Mesothelial cell of epicardium (in vitro differentiated cells): ENCODE data around the gene LLGL1. TPM values are rescaled to one million over a fixed set of nuclear protein-coding genes. Genes with fewer than 3 reads are reported as not detected.

Experiments
- DNase-seq, 2 experiments: peaks; one replicate each; pipeline ENCODE4 v3.0.0; 2021; ENCODE audit warnings: low spot score in 2 of 2; ENCODE audit not compliant: unreplicated experiment in 2 of 2
- H3K27ac Mint-ChIP-seq: 2 replicates; pipeline ENCODE4 v1.8.0; 2021; ENCODE audit warnings: mixed read lengths
- H3K27me3 Mint-ChIP-seq: 2 replicates; pipeline ENCODE4 v1.8.0; 2021; ENCODE audit warnings: low read depth, mixed read lengths
- H3K36me3 Mint-ChIP-seq: 2 replicates; pipeline ENCODE4 v1.8.0; 2021; ENCODE audit warnings: mixed read lengths
- H3K4me1 Mint-ChIP-seq: 2 replicates; pipeline ENCODE4 v1.8.0; 2021; ENCODE audit warnings: mixed read lengths
- H3K4me3 Mint-ChIP-seq: 2 replicates; pipeline ENCODE4 v1.8.0; 2021; ENCODE audit warnings: mild to moderate bottlenecking, moderate library complexity, mixed read lengths
- H3K9me3 Mint-ChIP-seq: 2 replicates; pipeline ENCODE4 v1.8.0; 2021; ENCODE audit warnings: mixed read lengths
- CTCF ChIP-seq: fragments of 200-600 bp; sonication (generic); IDR thresholded peaks from one replicate; pipeline ENCODE4 v1.5.0; 2021; ENCODE audit warnings: antibody characterized with exemption; ENCODE audit not compliant: unreplicated experiment
- total RNA-seq: library from RNA; stranded (reverse); gene quantifications from 3 replicates; pipeline ENCODE4 v1.2.1, GENCODE V29; 2021

LLGL1 gene
- total RNA-seq, 1 donor from 2014 or later, result 72.1 TPM

GRCh38 chr17:18280249-18280648, 54.8 kb downstream of the LLGL1 start:
- Mint-ChIP-seq H3K27ac (no peak overlapping the region), H3K9me3 (no peaks in the 10 kb centered on the region), H3K4me3 (no peak overlapping the region), H3K36me3 (peaks cover 31% of the 10 kb centered on the region), H3K4me1 (no peaks in the 10 kb centered on the region), H3K27me3 (no peaks in the 10 kb centered on the region)
- no peak for TF ChIP-seq CTCF
- no peak for DNase-seq

- TF ChIP-seq CTCF, result no peak
- DNase-seq, result no peak
- Mint-ChIP-seq H3K27me3 (no peaks in the 10 kb centered on the region), H3K4me1 (no peaks in the 10 kb centered on the region), H3K4me3 (no peak overlapping the region), H3K27ac (no peak overlapping the region), H3K36me3 (peaks cover 36% of the 10 kb centered on the region), H3K9me3 (no peaks in the 10 kb centered on the region)
Measured at GRCh38 chr17:18280766-18281371, 55.4 kb downstream of the LLGL1 start.

DNA sequence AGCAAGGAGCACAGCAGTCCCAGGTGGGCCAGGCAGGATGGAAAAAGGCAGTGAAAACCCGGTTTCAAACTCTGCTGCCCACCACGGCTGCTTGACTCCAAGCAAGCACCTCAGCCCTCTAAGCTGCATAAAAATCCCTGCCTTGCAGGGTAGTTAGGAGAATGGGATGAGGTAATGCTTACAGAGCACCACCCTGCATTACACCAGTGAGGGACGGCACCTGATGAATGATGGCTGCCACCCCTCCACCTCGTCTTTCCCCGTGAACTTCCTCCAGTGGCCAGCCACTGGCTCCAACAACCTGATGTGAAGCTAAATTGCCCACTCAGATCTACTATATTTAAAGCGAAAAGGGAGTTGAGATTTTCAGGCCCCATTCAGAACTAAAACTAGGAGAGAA, 56.4 kb downstream of the LLGL1 start:
- no peak for DNase-seq
- no peaks in the 10 kb centered on the region for H3K4me1 Mint-ChIP-seq
- no peak overlapping the region for H3K27ac Mint-ChIP-seq
- no peaks in the 10 kb centered on the region for H3K9me3 Mint-ChIP-seq
- H3K36me3 Mint-ChIP-seq, result peaks cover 36% of the 10 kb centered on the region
- H3K4me3 Mint-ChIP-seq, result no peak overlapping the region
- TF ChIP-seq CTCF, result no peak
- H3K27me3 Mint-ChIP-seq, result no peaks in the 10 kb centered on the region

DNA sequence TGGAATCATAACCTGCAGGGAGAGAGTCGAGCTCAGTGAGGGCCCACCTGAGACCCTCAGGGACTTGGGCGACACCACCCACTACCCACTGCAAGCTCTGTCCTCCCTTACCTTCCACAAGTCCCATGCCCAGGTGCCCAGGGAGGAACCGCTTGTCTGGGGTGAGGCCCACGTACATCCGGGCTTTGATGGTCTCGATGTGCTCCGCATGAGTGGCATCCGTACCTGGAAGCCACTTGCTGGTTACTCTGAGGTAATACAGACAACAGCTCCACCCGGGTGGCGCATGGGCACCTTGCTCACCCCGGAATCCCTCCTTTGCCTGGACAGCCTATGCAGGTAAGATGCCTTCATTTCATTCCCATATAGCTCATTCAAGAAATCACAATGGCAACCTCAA, 59.9 kb downstream of the LLGL1 start:
- no peak for DNase-seq
- Mint-ChIP-seq H3K4me1 (no peaks in the 10 kb centered on the region), H3K27ac (no peak overlapping the region), H3K27me3 (no peaks in the 10 kb centered on the region), H3K36me3 (peaks cover 55% of the 10 kb centered on the region), H3K4me3 (no peak overlapping the region), H3K9me3 (no peaks in the 10 kb centered on the region)
- TF ChIP-seq CTCF, result no peak

DNA sequence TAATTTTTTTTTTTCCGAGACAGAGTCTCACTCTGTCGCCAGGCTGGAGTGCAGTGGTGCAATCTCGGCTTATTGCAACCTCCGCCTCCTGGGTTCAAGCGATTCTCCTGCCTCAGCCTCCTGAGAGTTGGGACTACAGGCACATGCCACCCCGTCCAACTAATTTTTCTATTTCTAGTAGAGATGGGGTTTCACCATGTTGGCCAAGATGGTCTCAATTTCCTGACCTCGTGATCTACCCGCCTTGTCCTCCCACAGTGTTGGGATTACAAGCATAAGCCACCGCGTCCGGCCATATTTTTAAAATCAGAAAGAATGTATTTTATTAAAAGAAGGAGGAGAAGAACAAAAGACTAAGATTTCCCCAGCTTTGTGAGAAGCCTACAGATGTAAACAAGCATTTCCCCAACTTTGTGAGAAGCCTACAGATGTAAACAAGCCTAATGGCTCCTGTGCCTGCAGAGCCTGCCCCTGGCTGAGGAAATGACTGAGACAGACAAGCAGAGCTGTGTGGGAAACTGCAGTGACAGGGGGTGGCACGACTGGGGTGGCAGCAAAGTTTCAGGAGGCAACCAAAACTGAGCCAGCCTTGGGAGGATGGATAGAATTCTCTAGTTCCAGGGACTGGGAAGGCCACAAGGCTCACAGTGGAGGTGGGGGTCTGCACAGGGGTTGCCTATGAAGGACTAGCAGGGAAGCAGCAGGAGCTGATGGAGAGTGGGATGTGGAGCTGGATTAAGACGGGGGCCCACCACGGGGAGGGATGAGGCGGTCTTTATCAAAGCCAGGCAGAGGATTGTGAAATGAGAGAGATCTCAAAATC, 66.5 kb downstream of the LLGL1 start:
- Mint-ChIP-seq H3K4me1 (no peaks in the 10 kb centered on the region), H3K27ac (no peak overlapping the region), H3K9me3 (no peaks in the 10 kb centered on the region), H3K4me3 (no peak overlapping the region), H3K36me3 (peaks cover 53% of the 10 kb centered on the region), H3K27me3 (no peaks in the 10 kb centered on the region)
- TF ChIP-seq CTCF, result no peak
- DNase-seq, result no peak

Other genes with a start within 250 kb of the LLGL1 start
- 26.8 to 30.9 TPM (median 29.9 TPM) in 3 replicates for gene ATPAF2, start 186.5 kb upstream of the LLGL1 start, total RNA-seq
- 10.8 to 12.2 TPM (median 11.3 TPM) in 3 replicates for gene GID4, start 186.2 kb upstream of the LLGL1 start, total RNA-seq
- 48.6 to 51.2 TPM (median 49.1 TPM) in 3 replicates for gene DRG2, start 137.7 kb upstream of the LLGL1 start, total RNA-seq
- 6.3 to 8.2 TPM (median 6.3 TPM) in 3 replicates for gene MYO15A, start 116.9 kb upstream of the LLGL1 start, total RNA-seq
- 68.6 to 72.3 TPM (median 71.0 TPM) in 3 replicates for gene ALKBH5, start 41.8 kb upstream of the LLGL1 start, total RNA-seq
- 190 to 202 TPM (median 199 TPM) in 3 replicates for gene FLII, start 33.1 kb downstream of the LLGL1 start, total RNA-seq
- gene MIEF2, start 35.0 kb downstream of the LLGL1 start, total RNA-seq, result 22.5 to 25.2 TPM (median 23.8 TPM) in 3 replicates
- 59.0 to 61.0 TPM (median 59.1 TPM) in 3 replicates for gene TOP3A, start 89.4 kb downstream of the LLGL1 start, total RNA-seq
- gene SMCR8, start 89.7 kb downstream of the LLGL1 start, total RNA-seq, result 18.2 to 19.3 TPM (median 18.4 TPM) in 3 replicates
- gene SHMT1, start 137.9 kb downstream of the LLGL1 start, total RNA-seq, result 19.2 to 22.4 TPM (median 20.5 TPM) in 3 replicates
- not detected in 3 replicates for gene EVPLL, start 152.1 kb downstream of the LLGL1 start, total RNA-seq